Measurements from ENCODE around the gene CALML4. TPM values are rescaled to one million over a fixed set of nuclear protein-coding genes. Genes with fewer than 3 reads are reported as not detected.
"Not testable (repeated sequence)": the region's sequence is repeated elsewhere in the genome, so short reads cannot be mapped to it uniquely, and the experiment has no call there.

CALML4 gene
- total and polyA plus RNA-seq, 2 donors (not counting 3 experiments of a cell fraction or from before 2014, with no cell fraction given) = 2.6 to 10.1 TPM

- Histone ChIP-seq H3K9me1 (replicated peaks; ENCODE audit: control insufficient read depth, extremely low read depth, insufficient read depth, low read length) (no peaks in the 10 kb centered on the region), H3K36me3 (ENCODE audit: control insufficient read depth in 2 of 2, extremely low read depth in 1 of 2, insufficient read depth in 2 of 2, low read length in 2 of 2) (no peaks in the 10 kb centered on the region), H3K4me3 (replicated peaks in 1 of 3; ENCODE audit: insufficient read depth in 1 of 3, low read depth in 1 of 3, low read length in 3 of 3) (no peak overlapping the region), H3K4me1 (ENCODE audit: control insufficient read depth, extremely low read depth, insufficient read depth, low read length) (peaks cover 11% of the 10 kb centered on the region), H2AFZ (ENCODE audit: low read depth, low read length) (no peak overlapping the region), H4K20me1 (replicated peaks; ENCODE audit: control insufficient read depth, extremely low read depth, insufficient read depth, low read length) (no peaks in the 10 kb centered on the region), H3K9ac (replicated peaks; ENCODE audit: extremely low read depth, insufficient read depth, low read length) (no peak overlapping the region), H3K79me2 (ENCODE audit: control insufficient read depth, insufficient read depth, low read length) (peaks cover 61% of the 10 kb centered on the region), H3K27me3 (ENCODE audit: control insufficient read depth in 2 of 2, insufficient read depth in 2 of 2, low read length in 2 of 2) (no peaks in the 10 kb centered on the region), H3K9me3 (replicated peaks; ENCODE audit: control insufficient read depth, insufficient read depth, low read length) (no peaks in the 10 kb centered on the region), H3K27ac (ENCODE audit: insufficient read depth, low read depth, low read length) (no peak overlapping the region), H3K4me2 (ENCODE audit: insufficient read depth, low read length) (no peak overlapping the region)
- TF ChIP-seq FOS (IDR thresholded peaks at IDR 0.05; ENCODE audit: borderline replicate concordance, insufficient read depth, low read length) = no peak
- POLR2A ChIA-PET = no interaction called here
- no peak for FAIRE-seq
- intact Hi-C loops (cut with micrococcal nuclease) = no loop called here
- dilution Hi-C loops (cut with MboI; ENCODE audit: extremely low pct_ligation_motif_present, low sequenced_read_pairs) = no loop called here
- CTCF ChIA-PET = interaction anchor here (0.6 to 1.5 kb wide), 2 partner anchors 12 to 69 kb away, joined by 3 to 4 read pairs; no protein-coding TSS in a partner anchor
- BruUV-seq (replicated peaks) = no TSS peak
- no peak for DNase-seq (ENCODE audit: low read depth, low spot score)
Measured at GRCh38 chr15:68224108-68224507, 19.0 kb upstream of the CALML4 start.

GRCh38 chr15:68223171-68223570 lies 18.0 kb upstream of the CALML4 start:
- no TSS peak for BruUV-seq (replicated peaks)
- CTCF ChIA-PET = interaction anchor here (1.5 kb wide), 1 partner anchor 11 kb away, joined by 4 read pairs; no protein-coding TSS in a partner anchor
- H3K27me3 ChIP-seq (ENCODE audit: control insufficient read depth in 2 of 2, insufficient read depth in 2 of 2, low read length in 2 of 2) = no peaks in the 10 kb centered on the region
- no peaks in the 10 kb centered on the region for H3K9me3 ChIP-seq (replicated peaks; ENCODE audit: control insufficient read depth, insufficient read depth, low read length)
- no peak overlapping the region for H3K4me3 ChIP-seq (replicated peaks in 1 of 3; ENCODE audit: insufficient read depth in 1 of 3, low read depth in 1 of 3, low read length in 3 of 3)
- H3K4me2 ChIP-seq (ENCODE audit: insufficient read depth, low read length) = no peak overlapping the region
- intact Hi-C loops (cut with micrococcal nuclease) (no loop called here), dilution Hi-C loops (cut with MboI; ENCODE audit: extremely low pct_ligation_motif_present, low sequenced_read_pairs) (no loop called here)
- no peak overlapping the region for H3K27ac ChIP-seq (ENCODE audit: insufficient read depth, low read depth, low read length)
- peaks cover 58% of the 10 kb centered on the region for H3K79me2 ChIP-seq (ENCODE audit: control insufficient read depth, insufficient read depth, low read length)
- H3K9me1 ChIP-seq (replicated peaks; ENCODE audit: control insufficient read depth, extremely low read depth, insufficient read depth, low read length) = no peaks in the 10 kb centered on the region
- POLR2A ChIA-PET = no interaction called here
- FAIRE-seq = no peak
- no peaks in the 10 kb centered on the region for H4K20me1 ChIP-seq (replicated peaks; ENCODE audit: control insufficient read depth, extremely low read depth, insufficient read depth, low read length)
- DNase-seq (ENCODE audit: low read depth, low spot score) = no peak
- peaks cover 3% of the 10 kb centered on the region for H3K4me1 ChIP-seq (ENCODE audit: control insufficient read depth, extremely low read depth, insufficient read depth, low read length)
- TF ChIP-seq POLR2AphosphoS5 (IDR thresholded peaks at IDR 0.05; ENCODE audit: insufficient read depth, low read depth, low read length) (no peak), CTCF (IDR thresholded peaks at IDR 0.05; ENCODE audit: extremely low read depth in 1 of 2, insufficient read depth in 1 of 2, low read depth in 1 of 2, low read length in 2 of 2) (no peak), POLR2A (IDR thresholded peaks at IDR 0.05; ENCODE audit: low read depth, low read length) (no peak), MYC (IDR thresholded peaks at IDR 0.05; ENCODE audit: low read depth, low read length) (no peak), EZH2 (IDR thresholded peaks at IDR 0.05; ENCODE audit: borderline replicate concordance, low read depth, low read length, severe bottlenecking) (no peak), FOS (IDR thresholded peaks at IDR 0.05; ENCODE audit: borderline replicate concordance, insufficient read depth, low read length) (no peak), JUN (IDR thresholded peaks at IDR 0.05; ENCODE audit: borderline replicate concordance, insufficient read depth, insufficient read length, low read depth) (no peak), MAX (IDR thresholded peaks at IDR 0.05; ENCODE audit: insufficient read depth, insufficient read length) (no peak), GATA2 (IDR thresholded peaks at IDR 0.05; ENCODE audit: insufficient read depth, insufficient read length, low read depth, low read length) (no peak)
- no peaks in the 10 kb centered on the region for H3K36me3 ChIP-seq (ENCODE audit: control insufficient read depth in 2 of 2, extremely low read depth in 1 of 2, insufficient read depth in 2 of 2, low read length in 2 of 2)
- H3K9ac ChIP-seq (replicated peaks; ENCODE audit: extremely low read depth, insufficient read depth, low read length) = no peak overlapping the region
- no peak overlapping the region for H2AFZ ChIP-seq (ENCODE audit: low read depth, low read length)

GRCh38 chr15:68222432-68222743 lies 17.3 kb upstream of the CALML4 start:
- H3K27me3 ChIP-seq (ENCODE audit: control insufficient read depth in 2 of 2, insufficient read depth in 2 of 2, low read length in 2 of 2); POLR2A ChIA-PET; DNase-seq (ENCODE audit: low read depth, low spot score); H4K20me1 ChIP-seq (replicated peaks; ENCODE audit: control insufficient read depth, extremely low read depth, insufficient read depth, low read length); H3K4me3 ChIP-seq (replicated peaks in 1 of 3; ENCODE audit: insufficient read depth in 1 of 3, low read depth in 1 of 3, low read length in 3 of 3); FAIRE-seq; H3K9me3 ChIP-seq (replicated peaks; ENCODE audit: control insufficient read depth, insufficient read depth, low read length); H3K27ac ChIP-seq (ENCODE audit: insufficient read depth, low read depth, low read length); H3K36me3 ChIP-seq (ENCODE audit: control insufficient read depth in 2 of 2, extremely low read depth in 1 of 2, insufficient read depth in 2 of 2, low read length in 2 of 2); CTCF ChIA-PET; H2AFZ ChIP-seq (ENCODE audit: low read depth, low read length); intact Hi-C loops (cut with micrococcal nuclease); dilution Hi-C loops (cut with MboI; ENCODE audit: extremely low pct_ligation_motif_present, low sequenced_read_pairs); H3K4me2 ChIP-seq (ENCODE audit: insufficient read depth, low read length); H3K4me1 ChIP-seq (ENCODE audit: control insufficient read depth, extremely low read depth, insufficient read depth, low read length); H3K9ac ChIP-seq (replicated peaks; ENCODE audit: extremely low read depth, insufficient read depth, low read length); BruUV-seq (replicated peaks); H3K9me1 ChIP-seq (replicated peaks; ENCODE audit: control insufficient read depth, extremely low read depth, insufficient read depth, low read length): not testable (repeated sequence)
- peaks cover 52% of the 10 kb centered on the region for H3K79me2 ChIP-seq (ENCODE audit: control insufficient read depth, insufficient read depth, low read length)

Measured in endothelial cell of umbilical vein (primary cell).